HG03025 (cell line): ENCODE results near the gene PLAC9.
A peak's percentile ranks its signal among the peaks of the same experiment; 100 is the strongest.

Experiments
- ATAC-seq: cut with Tn5 transposase; IDR thresholded peaks from one replicate; pipeline ENCODE4 v1.9.1; 2021; ENCODE audit warnings: mild to moderate bottlenecking, moderate library complexity; ENCODE audit not compliant: unreplicated experiment, low FRiP score

PLAC9 gene

DNA sequence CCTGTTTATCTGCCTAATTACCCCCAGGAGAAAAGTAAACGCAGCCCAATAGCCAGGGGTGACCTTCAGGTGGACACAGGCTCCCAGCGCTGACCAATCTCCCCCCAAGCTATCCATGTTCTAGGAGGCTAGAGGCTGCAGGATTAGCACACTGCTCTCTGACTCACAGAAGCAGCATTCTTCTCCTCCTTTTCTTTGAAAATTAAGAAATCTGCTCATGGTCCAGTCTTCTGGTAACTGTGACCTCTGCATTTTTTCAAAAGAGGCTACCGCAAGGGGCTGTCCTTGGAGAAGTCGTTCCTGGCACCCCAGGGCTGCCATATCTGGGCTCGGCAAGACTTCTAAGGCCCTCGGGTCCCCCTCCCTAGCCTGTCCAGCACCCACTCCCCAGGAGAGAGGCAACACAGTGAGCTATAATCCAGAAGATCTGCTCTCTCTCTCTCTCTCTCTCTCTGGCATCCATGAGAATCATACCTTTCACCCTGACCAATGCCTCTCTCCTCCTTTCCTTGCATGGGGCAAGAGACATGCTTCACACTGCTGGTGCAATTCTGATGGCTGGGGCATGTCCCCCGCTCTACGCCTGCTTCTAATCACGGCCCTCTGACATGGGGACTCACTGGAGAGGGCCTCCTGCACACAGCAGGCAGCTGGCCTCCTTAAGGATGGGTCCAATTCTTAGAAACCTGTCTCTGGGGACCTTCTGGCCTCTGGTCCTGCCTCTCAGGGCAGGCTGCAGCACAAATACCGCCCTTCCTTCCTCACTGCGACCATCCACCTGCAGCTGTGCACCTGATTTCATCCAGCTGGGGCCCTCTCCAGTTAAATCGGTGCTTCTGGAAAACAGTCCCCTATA lies 45.5 kb downstream of the PLAC9 start:
- ATAC-seq: no peak

GRCh38 chr10:80182986-80183385 lies 50.5 kb downstream of the PLAC9 start:
- ATAC-seq: no peak

- ATAC-seq: no peak
Observed at GRCh38 chr10:80183436-80183835, 50.9 kb downstream of the PLAC9 start.

GRCh38 chr10:80184291-80184690 lies 51.8 kb downstream of the PLAC9 start:
- ATAC-seq: no peak

- ATAC-seq: no peak
Observed at GRCh38 chr10:80185578-80186299, 53.2 kb downstream of the PLAC9 start.

DNA sequence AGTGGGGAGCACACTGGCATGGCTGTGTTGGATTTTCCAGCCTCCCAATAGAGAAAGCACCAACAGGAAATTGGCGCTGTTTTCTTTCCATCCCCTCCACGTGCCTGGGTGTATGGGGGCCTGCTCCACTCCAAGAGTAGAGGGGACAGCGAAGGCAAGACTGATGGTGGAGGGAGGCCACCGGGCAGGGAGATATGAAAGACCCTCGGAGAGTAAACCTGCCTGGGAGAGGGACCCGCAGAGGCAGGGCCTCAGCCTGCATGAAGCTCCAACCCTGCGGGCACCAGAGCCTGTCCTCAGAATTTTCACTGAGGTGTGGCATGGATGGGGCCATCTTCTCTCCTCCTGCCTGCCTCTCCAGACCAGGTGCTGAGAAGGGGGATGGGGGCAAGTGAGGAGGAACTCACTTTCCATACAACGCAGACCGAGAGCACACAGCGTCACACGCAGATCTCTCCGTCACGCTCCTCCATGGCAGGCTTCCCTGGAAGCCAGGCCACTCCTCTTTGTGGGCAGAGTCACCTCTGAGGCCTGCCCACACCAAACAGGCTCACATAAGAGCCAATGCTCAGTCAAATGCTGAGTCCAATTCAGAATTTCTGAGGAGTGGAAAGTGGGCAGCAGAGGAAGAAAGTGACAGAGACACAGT lies 54.0 kb downstream of the PLAC9 start:
- ATAC-seq: no peak

DNA sequence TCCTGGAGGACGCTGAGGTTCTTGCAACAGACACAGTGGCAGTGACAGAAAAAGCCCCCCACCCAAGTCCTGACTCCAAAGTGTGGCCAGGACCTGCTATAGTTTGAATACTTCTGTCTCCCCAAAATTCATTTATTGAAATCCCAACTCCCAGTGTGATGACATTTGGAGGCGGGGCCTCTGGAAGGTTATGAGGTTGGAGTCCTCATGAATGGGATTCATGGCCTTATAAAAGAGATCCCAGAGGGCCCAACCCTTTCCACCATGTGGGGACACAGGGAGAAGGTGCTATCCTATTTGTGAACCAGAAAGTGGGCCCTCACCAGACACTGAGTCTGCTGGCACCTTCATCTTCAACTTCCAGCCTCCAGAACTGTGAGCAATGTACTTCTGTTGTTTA lies 54.5 kb downstream of the PLAC9 start:
- ATAC-seq: no peak

- peak; percentile 88 for ATAC-seq
Observed at GRCh38 chr10:80187465-80188409, 55.2 kb downstream of the PLAC9 start.

DNA sequence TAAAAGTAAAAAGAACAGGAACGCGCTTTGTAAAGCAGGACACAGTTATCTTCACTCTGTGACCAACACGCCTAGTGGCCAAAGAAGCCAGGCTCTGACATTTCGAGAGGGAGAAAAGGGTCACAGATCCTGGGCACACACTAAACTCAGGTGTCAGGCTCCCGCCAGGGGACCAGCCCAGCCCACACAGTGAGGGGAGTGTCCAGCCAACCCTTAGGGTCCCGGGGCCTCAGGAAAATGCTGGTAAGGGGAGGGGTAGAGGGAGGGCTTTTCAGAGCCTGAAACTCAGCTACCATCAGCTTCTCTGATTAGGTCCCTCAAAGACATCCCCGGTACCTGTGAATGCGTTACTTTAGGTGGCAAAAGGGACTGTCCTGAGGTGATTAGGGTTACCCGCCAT lies 56.2 kb downstream of the PLAC9 start:
- ATAC-seq: no peak

GRCh38 chr10:80191589-80192270 lies 59.2 kb downstream of the PLAC9 start:
- no peak for ATAC-seq

GRCh38 chr10:80192553-80192952 lies 60.0 kb downstream of the PLAC9 start:
- no peak for ATAC-seq

- no peak for ATAC-seq
Observed at GRCh38 chr10:80194373-80195045, 62.0 kb downstream of the PLAC9 start.
